Ectodermal cell (in vitro differentiated cells): ENCODE results near the gene KIR3DL3. TPM values are rescaled to one million over a fixed set of nuclear protein-coding genes. Genes with fewer than 3 reads are reported as not detected.
"Not testable (repeated sequence)": the region's sequence is repeated elsewhere in the genome, so short reads cannot be mapped to it uniquely, and the experiment has no call there.

ENCODE experiments used
- H3K27ac ChIP-seq: 2 replicates; pipeline ENCODE4 v1.7.0; 2013; ENCODE audit warnings: mild to moderate bottlenecking, low read depth, low read length; ENCODE audit not compliant: insufficient read depth, poor library complexity, severe bottlenecking
- H3K27me3 ChIP-seq: 2 replicates; pipeline ENCODE4 v1.7.0; 2013; ENCODE audit warnings: mild to moderate bottlenecking, low read length; ENCODE audit not compliant: insufficient read depth, control insufficient read depth, poor library complexity, severe bottlenecking
- H3K36me3 ChIP-seq: one replicate; pipeline ENCODE4 v1.7.0; 2013; ENCODE audit warnings: low read length; ENCODE audit not compliant: control insufficient read depth, insufficient read depth
- H3K4me1 ChIP-seq: one replicate; pipeline ENCODE4 v1.7.0; 2013; ENCODE audit warnings: low read length; ENCODE audit not compliant: control insufficient read depth, insufficient read depth
- H3K4me3 ChIP-seq: 2 replicates; pipeline ENCODE4 v1.7.0; 2013; ENCODE audit warnings: low read depth, low read length, control low read depth; ENCODE audit not compliant: insufficient read depth
- H3K9me3 ChIP-seq: 2 replicates; pipeline ENCODE4 v1.7.0; 2013; ENCODE audit warnings: mild to moderate bottlenecking, low read length, moderate library complexity; ENCODE audit not compliant: control insufficient read depth
- WGBS, 2 experiments: methylation state at CpG; one replicate each; pipeline ENCODE4 v1.1.7; 2013; ENCODE audit warnings: missing lambda C conversion rate in 2 of 2; 5-methylcytosine and 5-hydroxymethylcytosine counted together
- polyA plus RNA-seq, 4 experiments: library from polyadenylated mRNA; stranded (reverse); fragments of 50-300 nt; gene quantifications; one replicate each; pipeline ENCODE4 v1.2.3, GENCODE V29; 2013

The KIR3DL3 gene
- not detected for polyA plus RNA-seq (2013, experiment 1 of 4)
- not detected for polyA plus RNA-seq (2013, experiment 2 of 4)
- polyA plus RNA-seq (2013, experiment 3 of 4), result not detected
- not detected for polyA plus RNA-seq (2013, experiment 4 of 4)

DNA sequence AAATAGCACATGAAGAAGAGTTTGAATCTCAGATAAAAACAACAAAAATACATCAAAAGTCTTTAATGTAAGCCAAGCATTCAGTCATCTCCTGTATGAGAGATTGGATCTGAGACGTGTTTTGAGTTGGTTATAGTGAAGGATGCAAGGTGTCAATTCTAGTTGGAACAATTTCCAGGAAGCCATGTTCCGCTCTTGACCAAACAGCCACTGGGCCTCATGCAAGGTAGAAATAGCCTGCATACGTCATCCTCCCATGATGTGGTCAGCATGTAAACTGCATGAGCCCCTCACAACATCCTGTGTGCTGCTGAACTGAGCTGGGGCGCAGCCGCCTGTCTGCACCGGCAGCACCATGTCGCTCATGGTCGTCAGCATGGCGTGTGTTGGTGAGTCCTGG is at the start of gene KIR3DL3:
TSS of gene KIR3DL3 (plus strand) at position 301 of the 400 bp plus-strand sequence. CDS start at position 356, 55 bp downstream.
- Histone ChIP-seq H3K27ac (no peak within 1 kb of the TSS), H3K27me3 (no peaks in the 10 kb centered on the region), H3K4me3 (no peak within 1 kb of the TSS), H3K36me3 (no peaks in the 10 kb centered on the region), H3K9me3 (peaks cover 28% of the 10 kb centered on the region), H3K4me1 (no peaks in the 10 kb centered on the region)
- WGBS, 2 experiments, result 77 to 79% methylated on average over 9 of the region's 9 CpGs

DNA sequence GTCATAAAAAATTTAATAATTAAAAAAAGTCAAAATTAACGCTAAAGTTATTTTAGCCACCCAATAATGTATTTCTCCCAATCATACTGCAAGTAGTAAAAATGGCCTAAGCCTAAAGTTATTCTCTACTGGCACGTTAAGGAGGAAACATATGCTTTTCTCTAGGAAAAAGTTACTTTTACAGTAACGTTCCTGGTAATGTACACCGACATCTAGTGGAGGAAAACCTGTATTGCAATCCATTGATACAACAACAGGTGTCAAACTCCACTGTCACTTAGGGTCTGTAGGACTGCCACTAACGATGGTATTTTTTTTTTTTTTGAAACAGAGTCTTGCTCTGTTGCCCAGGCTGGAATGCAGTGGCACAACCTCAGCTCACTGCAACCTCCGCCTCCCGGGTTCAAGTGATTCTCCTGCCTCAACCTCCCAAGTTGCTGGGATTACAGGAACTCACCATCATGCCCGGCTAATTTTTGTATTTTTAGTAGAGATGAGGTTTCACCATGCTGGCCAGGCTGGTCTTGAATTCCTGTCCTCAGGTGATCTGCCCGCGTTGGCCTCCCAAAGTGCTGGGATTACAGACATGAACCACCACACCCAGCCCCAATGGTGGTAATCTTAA is 47.9 kb upstream of the KIR3DL3 start:
- H3K4me1 ChIP-seq, H3K27ac ChIP-seq, H3K36me3 ChIP-seq, H3K9me3 ChIP-seq, H3K27me3 ChIP-seq, H3K4me3 ChIP-seq: not testable (repeated sequence)
- WGBS, 2 experiments, result 41 to 44% methylated on average over 9 to 10 of the region's 10 CpGs

DNA sequence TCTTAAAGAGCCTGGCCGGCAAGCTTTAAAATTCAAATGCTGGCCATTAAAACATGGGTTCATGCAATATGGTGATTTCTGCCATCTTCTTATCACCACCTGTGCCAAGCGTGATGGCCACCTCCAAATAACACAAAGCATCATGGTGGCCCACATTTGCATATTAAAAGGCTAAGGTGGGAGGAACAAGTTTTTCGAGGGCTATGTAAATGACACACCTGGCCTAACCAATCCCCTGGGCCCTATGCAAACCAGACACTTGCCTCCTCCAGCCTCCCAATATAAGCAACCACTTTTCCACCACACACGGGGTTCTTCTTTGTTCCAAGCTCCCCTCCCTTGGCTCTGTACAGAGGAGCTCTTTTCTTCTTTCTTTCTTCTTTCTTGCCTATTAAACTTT is 47.0 kb upstream of the KIR3DL3 start:
- H3K27me3 ChIP-seq, result no peaks in the 10 kb centered on the region
- no peaks in the 10 kb centered on the region for H3K4me1 ChIP-seq
- H3K27ac ChIP-seq, result no peak overlapping the region
- 74 to 78% methylated on average over 4 of the region's 4 CpGs for WGBS, 2 experiments
- peaks cover 3% of the 10 kb centered on the region for H3K9me3 ChIP-seq
- no peaks in the 10 kb centered on the region for H3K36me3 ChIP-seq
- H3K4me3 ChIP-seq, result no peak overlapping the region

DNA sequence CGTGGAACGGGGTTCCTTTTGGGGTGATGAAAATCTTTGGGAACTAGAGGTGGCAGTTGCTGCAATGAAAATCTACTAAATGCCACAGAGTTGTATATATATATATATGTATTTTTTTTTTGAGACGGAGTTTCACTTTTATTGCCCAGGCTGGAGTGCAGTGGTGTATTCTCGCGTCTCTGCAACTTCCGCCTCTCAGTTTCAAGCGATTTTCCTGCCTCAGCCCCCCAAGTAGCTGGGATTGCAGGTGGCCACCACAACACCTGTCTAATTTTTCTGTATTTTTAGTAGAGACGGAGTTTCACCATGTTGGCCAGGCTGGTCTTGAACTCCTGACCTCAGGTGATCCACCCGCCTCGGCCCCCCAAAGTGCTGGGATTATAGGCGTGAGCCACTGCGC is 42.6 kb upstream of the KIR3DL3 start:
- H3K4me3 ChIP-seq, H3K27ac ChIP-seq, H3K4me1 ChIP-seq, H3K27me3 ChIP-seq, H3K36me3 ChIP-seq: not testable (repeated sequence)
- WGBS, 2 experiments, result 79 to 81% methylated on average over 11 to 12 of the region's 12 CpGs
- H3K9me3 ChIP-seq, result peaks cover 12% of the 10 kb centered on the region

DNA sequence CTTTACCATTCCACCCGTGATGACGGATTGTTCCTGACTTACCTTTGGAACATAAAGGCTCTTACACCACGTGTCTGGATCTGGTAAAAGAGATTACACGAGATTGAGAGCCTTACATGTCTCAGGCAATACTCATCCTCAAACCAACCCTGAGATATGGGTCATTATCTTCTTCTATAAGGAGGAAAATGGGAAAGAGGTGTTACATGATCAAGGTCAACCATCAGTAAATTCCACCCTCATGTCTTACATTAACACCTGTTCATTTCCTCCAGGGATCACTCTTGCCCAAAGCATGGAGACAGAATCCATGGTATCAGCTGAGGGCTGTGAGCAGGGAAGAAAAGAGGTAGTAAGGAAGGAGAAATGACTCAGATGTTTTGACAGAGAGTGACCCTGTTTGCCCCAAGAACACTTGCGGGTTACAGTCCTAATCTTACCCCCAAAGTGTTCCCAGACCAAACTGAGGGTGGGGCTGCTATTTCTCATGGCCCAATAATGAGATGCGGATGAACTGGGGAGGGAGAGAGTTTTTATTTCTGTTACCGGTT is 41.9 kb upstream of the KIR3DL3 start:
- H3K9me3 ChIP-seq, result peaks cover 10% of the 10 kb centered on the region
- no peak overlapping the region for H3K4me3 ChIP-seq
- H3K27me3 ChIP-seq, result no peaks in the 10 kb centered on the region
- H3K36me3 ChIP-seq, result no peaks in the 10 kb centered on the region
- H3K27ac ChIP-seq, result no peak overlapping the region
- WGBS, 2 experiments, result 52 to 75% methylated on average over 7 of the region's 7 CpGs
- no peaks in the 10 kb centered on the region for H3K4me1 ChIP-seq

DNA sequence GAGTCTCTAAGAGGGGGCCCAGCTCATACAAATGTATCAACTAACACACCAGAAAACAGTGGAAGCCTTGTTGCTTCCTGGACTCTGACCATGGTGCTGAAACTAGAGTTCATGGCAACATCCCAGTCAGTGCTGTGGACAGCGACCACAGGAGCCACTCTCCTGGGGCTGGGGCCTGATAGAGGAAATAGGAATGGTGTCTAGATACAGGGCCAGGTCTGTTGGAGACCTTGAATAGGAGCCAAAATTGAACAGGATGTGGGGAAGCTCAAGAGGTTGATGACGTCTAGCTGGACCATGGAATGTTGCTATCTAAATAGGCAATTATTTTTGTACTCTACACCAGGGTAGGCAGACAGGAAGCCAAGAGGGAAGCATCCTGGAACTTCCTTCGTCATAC is 39.7 kb upstream of the KIR3DL3 start:
- Histone ChIP-seq H3K27ac (no peak overlapping the region), H3K36me3 (no peaks in the 10 kb centered on the region), H3K4me1 (no peaks in the 10 kb centered on the region), H3K9me3 (peaks cover 13% of the 10 kb centered on the region), H3K4me3 (no peak overlapping the region), H3K27me3 (no peaks in the 10 kb centered on the region)
- 38 to 46% methylated on average over 3 of the region's 3 CpGs for WGBS, 2 experiments

DNA sequence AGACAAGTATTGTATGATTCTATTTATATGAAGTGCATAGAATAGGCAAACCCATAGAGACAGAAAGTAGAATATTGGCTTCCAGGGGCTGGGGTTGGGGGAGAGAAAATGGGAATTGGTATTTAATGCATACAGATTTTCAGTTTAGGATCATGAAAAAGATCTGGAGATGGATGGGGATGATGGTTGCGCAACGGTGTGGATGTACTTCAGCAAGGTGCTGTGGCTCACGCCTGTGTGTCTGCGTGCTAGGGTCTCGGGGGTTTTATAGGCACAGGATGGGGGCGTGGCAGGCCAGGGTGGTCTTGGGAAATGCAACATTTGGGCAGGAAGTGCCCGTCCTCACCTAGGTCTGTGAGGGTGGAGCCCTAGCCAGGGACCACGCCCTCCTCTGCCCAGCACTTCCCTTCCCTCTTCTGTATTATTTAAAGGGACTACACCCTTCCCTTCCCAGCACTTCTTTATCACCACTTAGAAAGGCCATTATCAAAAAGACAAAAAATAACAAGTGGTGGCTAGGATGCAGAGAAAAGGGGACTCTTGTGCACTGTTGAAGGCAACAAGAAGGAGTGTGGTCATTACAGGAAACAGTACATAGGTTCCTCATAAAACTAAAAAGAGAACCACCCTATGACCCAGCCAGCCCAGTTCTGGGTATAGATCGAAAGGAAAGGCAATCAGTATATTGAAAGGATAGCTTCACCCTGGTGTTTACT is 32.5 kb upstream of the KIR3DL3 start:
- no peaks in the 10 kb centered on the region for H3K27me3 ChIP-seq
- H3K4me3 ChIP-seq, result no peak overlapping the region
- no peak overlapping the region for H3K27ac ChIP-seq
- H3K36me3 ChIP-seq, result no peaks in the 10 kb centered on the region
- WGBS, 2 experiments, result 59 to 63% methylated on average over 9 of the region's 9 CpGs
- no peaks in the 10 kb centered on the region for H3K4me1 ChIP-seq
- peaks cover 19% of the 10 kb centered on the region for H3K9me3 ChIP-seq

DNA sequence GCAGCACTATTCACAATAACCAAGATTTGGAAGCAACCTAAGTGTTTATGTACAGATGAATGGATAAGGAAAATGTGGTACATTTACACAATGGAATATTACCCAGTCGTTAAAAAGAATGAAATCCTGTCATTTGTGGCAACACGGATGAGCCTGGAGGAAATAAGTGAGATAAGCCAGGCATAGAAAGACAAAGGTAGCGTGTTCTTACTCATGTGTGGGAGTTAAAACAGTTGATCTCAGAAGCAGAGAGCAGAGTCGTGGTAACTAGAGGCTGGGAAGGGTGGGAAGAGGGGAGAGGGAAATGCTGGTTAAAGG is 32.0 kb upstream of the KIR3DL3 start:
- 45 to 55% methylated on average over 4 of the region's 4 CpGs for WGBS, 2 experiments
- H3K4me3 ChIP-seq, result no peak overlapping the region
- peaks cover 17% of the 10 kb centered on the region for H3K9me3 ChIP-seq
- no peaks in the 10 kb centered on the region for H3K36me3 ChIP-seq
- H3K27me3 ChIP-seq, result no peaks in the 10 kb centered on the region
- H3K27ac ChIP-seq, result no peak overlapping the region
- H3K4me1 ChIP-seq, result no peaks in the 10 kb centered on the region

DNA sequence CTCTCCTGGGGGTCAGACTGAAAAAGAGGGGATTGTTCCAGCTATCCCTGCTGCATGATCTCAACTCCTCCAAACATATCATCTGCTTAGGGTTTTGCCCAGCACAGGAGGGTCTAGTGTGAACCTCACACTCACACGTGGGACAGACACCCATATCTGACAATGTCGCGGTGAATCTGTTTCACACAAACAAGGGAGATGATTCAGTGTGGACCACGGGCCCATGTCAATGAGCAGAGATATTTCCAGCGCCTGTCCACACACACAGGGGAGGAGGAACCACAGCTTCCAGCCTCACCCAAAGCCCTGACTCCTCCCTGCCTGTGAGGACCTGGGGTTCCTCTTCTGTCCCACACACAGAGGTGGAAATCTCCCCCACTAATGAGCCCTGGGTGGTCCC is 29.6 kb upstream of the KIR3DL3 start:
- Histone ChIP-seq H3K27ac (no peak overlapping the region), H3K4me1 (no peaks in the 10 kb centered on the region), H3K36me3 (no peaks in the 10 kb centered on the region), H3K4me3 (no peak overlapping the region), H3K27me3 (no peaks in the 10 kb centered on the region), H3K9me3 (peaks cover 13% of the 10 kb centered on the region)
- 66 to 71% methylated on average over 5 of the region's 5 CpGs for WGBS, 2 experiments

DNA sequence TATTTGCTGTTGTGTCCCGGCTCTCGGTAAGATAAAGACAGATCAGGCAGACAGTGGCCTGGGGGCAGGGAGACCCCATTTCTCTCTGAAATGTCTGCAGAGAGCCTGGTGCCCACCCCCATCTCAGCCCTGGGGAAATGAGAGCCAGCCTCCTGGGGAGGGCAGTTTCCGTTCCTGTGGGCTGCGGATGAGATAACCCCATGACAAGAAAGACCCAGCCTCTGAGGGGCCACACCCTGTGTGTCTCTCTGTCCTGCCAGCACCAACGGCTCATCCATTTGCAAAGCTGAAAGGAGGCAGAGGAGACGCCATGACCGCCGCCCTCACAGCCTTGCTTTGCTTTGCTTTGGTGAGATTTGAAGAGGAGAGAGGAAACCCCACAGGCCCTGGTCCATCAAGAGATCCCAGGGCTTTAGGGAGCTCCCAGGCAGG is 28.1 kb upstream of the KIR3DL3 start:
- no peaks in the 10 kb centered on the region for H3K27me3 ChIP-seq
- H3K4me3 ChIP-seq, result no peak overlapping the region
- no peaks in the 10 kb centered on the region for H3K36me3 ChIP-seq
- WGBS, 2 experiments, result 86 to 87% methylated on average over 8 of the region's 8 CpGs
- no peaks in the 10 kb centered on the region for H3K4me1 ChIP-seq
- H3K9me3 ChIP-seq, result peaks cover 17% of the 10 kb centered on the region
- no peak overlapping the region for H3K27ac ChIP-seq
